GM10847 (cell line): Measurements from ENCODE around the gene TMEM154.

ENCODE experiments used
- POLR2A ChIP-seq: IDR thresholded peaks from 2 replicates; pipeline ENCODE4 v1.6.1; 2011; ENCODE audit not compliant: insufficient read length; ENCODE audit errors: extremely low read depth

Gene TMEM154

DNA sequence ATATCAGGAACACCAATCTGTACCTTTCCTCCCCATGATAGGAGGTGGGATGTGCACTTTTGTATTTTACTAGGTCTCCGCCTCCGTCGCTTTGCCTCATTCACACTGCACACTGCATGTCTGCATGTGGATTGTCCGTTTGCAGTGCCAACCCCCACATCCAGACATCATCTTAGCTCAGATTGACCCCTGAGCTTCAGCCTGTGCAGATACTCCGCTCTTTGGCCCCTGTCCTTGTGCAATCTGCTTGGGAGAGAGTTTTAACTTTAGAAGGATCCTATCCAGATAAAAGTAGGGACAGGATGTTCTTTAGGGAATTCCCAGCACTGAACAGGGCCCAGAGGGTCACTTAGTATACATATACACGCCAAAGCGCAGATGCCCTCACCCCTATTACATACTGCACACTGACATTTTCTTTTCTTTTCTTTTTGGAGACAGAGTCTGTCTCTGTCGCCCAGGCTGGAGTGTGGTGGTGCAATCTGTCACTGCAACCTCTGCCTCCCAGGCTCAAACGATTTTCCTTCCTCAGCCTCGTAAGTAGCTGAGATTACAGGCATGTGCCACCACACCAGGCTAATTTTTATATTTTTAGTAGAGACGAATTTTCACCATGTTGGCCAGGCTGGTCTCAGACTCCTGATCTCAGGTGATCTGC, 100.6 kb downstream of the TMEM154 start:
- TF ChIP-seq POLR2A, result no peak

DNA sequence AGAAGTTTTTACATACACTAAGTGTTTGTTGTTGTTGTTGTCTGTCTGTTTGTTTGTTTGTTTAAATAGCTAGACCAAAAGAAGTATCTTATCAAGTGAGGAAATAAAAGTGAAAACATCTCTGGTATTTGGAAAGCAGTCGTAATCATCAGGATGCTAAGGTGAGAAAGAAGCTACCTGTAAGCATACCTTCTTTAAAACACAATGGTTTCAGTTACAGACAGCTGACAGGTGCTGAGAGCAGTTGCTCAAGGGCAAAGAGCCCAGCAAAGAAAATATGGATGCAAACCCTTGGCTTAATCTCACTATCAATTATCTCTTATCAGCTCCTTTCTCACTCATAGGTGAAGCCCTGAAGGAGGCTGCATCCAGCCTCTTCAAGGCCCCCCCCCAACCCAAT, 101.1 kb downstream of the TMEM154 start:
- TF ChIP-seq POLR2A, result no peak

DNA sequence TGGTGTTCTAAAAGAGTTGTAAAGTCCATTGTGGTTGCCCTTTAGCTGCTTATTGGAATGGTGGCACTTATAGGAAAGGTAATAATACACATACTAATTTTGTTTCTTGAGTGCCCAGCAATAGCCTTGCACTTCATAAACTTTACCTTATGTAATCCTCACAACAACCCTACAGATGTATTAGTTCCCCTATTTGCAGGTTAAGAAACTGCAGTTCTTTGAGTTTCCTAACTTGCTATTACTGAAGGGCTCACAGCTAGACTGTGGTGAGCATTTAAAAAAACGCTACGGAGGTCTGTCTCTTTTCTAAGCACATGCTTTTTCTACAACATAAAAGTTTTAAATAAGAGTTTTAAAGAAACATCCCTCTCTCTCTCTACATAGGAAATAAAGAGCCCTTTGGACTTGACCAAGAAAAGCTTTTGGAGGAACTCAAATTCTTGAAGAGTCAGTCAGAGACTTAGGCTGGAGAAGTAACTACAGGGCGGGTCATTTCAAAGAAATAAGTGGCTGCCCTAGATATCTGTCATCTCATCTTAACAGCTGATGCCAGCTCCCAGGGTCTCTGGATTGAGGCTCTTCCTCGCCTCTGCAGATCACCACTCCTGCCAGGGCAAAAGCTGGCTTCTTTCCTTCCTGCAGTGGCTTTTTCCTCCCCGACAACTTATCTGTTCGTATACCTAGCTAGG, 101.9 kb downstream of the TMEM154 start:
- no peak for TF ChIP-seq POLR2A

DNA sequence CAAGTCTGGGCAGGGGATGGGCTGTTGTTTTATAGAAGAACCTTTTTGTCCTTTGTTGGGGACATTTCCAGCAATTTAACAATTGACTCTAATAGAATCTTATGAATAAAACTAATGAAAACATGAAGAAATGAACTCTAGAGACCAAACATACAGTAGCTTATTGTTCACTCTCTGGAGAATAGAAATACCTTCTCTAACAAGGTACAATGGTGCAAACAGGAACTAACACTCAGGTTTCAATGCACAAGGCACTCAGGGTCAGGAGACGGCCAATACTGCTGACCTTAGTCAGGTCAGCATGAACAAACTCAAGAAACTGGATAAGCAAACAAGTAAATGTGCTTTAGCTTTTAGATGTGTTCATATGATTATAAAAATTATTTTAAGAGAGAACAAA, 104.3 kb downstream of the TMEM154 start:
- TF ChIP-seq POLR2A, result no peak

DNA sequence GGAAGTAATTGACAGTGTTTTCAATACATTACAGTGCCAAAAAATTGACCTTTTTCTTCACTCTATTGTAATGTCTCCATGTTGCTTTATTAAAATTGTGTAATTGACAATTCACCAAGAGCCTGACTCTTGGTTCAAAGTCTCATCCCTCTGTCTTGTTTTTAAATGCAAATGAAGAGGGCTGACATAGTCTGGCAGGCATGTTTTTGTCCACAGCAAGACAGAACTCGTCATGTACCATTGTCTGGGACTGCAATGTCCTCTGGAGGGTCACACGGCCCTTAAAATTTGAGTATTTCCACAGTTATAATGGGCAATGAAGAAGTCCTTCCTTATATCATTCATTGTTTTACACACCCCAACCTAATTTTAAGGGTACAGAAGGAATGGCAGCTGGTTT, 105.9 kb downstream of the TMEM154 start:
- TF ChIP-seq POLR2A, result no peak

DNA sequence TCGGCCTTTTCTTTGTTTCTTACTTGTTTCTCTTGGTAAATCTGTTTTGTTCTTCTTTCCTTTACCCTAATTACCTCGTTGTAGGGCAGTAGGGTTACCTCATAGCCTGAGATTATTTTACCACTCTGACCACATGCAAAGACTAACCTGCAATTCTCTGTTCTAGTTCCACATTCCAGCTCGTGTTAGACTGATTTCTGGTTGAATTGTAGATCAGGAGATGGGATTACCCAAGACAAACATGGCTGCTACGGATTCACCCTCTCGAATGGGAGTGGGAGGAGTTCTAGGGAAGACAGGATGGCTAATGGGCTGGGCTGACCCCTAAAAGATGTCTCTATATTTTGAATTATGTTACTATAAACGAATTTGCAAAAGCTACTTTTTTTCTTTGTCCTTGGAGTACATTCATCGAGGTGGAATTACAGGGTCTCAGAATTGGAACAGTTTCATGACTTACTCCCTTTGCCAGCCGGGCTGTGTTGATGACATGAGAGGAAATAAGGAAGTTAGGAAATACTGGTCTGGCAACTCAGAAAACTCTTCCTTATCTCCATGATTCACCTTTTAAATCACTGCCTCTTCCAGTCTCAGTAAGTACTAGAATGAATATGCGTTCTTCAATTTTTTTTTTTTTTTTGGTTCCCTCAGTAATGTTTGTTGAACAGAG, 107.2 kb downstream of the TMEM154 start:
- TF ChIP-seq POLR2A, result no peak

DNA sequence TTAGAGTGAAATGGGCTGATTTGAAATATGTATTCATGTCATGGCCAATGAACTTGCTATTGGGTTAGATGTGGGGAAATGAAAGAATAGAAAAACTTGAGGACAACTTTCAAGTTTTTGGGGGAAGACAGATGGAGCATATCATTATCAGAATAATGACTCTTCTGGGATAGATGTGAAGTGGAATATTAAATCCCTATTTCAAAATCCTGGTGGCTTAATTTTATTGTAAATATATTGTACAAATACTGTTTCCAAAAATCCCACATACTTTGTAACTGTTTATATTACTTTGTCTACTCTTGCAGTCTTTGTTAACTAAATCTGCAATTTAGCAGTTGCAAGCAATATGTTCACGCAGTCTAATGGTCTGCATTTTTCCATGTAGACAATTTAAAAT, 108.0 kb downstream of the TMEM154 start:
- no peak for TF ChIP-seq POLR2A

DNA sequence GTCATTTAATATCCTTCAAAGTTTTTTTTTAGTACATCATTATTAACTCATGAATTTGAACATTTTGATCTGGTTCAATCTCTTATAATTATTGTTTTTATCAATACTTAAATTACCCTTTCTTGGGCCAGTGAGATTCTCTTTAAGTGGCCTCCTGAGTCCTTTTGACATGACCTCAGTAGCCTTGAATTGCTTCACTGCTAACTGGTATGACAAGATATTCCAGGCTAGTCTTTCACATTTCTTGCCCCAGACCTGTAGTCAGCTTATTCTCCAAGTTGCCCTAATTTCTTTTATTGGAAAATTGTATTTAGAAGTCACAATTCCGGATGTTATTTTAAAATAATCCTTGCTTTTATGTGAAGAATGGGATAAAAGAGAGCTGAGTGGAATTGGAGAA, 108.5 kb downstream of the TMEM154 start:
- no peak for TF ChIP-seq POLR2A
